Lower leg skin (tissue), 4 donors: ENCODE data around the gene HIGD2A. TPM values are rescaled to one million over a fixed set of nuclear protein-coding genes. Genes with fewer than 3 reads are reported as not detected.

Experiments
- DNase-seq, 2 donors: peaks; one replicate each; pipeline ENCODE4 v3.0.0-alpha.2; 2019; ENCODE audit warnings: low spot score in 2 of 2
- H3K4me3 ChIP-seq: fragments of 200-600 bp; sonication (generic); 2 replicates; pipeline ENCODE4 v1.5.1; 2017; ENCODE audit warnings: mild to moderate bottlenecking, low read depth; ENCODE audit not compliant: poor library complexity, severe bottlenecking
- POLR2A ChIP-seq, 2 donors: fragments of 450-650 bp; IDR thresholded peaks; one replicate each; pipeline ENCODE4 v1.6.1; 2016 to 2017; ENCODE audit warnings: antibody characterized with exemption in 2 of 2, mild to moderate bottlenecking in 1 of 2, moderate library complexity in 1 of 2
- WGBS, 2 donors: methylation state at CpG; one replicate each; pipeline ENCODE4 v1.1.5; 2018; 5-methylcytosine and 5-hydroxymethylcytosine counted together
- intact Hi-C: fragments of 100-400 bp; cut with DNase I; formaldehyde crosslinking; loops from one replicate; pipeline ENCODE4 v1.15.0; 2023; ENCODE audit warnings: low total_unique reads
- total RNA-seq, 4 donors: library from RNA; depleted of rRNA; stranded (reverse); fragments of >200 nt; gene quantifications; one replicate each; pipeline ENCODE4 v1.1.0, GENCODE V29; 2016
- TF ChIP-seq, protein P1 (sequence below), 3 donors: fragments of 450-650 bp; IDR thresholded peaks; one replicate each; pipeline ENCODE4 v1.5.1; 2016; ENCODE audit warnings: antibody characterized with exemption in 3 of 3, mild to moderate bottlenecking in 3 of 3, moderate library complexity in 2 of 3

Gene HIGD2A
- total RNA-seq, 4 donors from 2014 or later, result 110 to 153 (median 130) TPM

DNA sequence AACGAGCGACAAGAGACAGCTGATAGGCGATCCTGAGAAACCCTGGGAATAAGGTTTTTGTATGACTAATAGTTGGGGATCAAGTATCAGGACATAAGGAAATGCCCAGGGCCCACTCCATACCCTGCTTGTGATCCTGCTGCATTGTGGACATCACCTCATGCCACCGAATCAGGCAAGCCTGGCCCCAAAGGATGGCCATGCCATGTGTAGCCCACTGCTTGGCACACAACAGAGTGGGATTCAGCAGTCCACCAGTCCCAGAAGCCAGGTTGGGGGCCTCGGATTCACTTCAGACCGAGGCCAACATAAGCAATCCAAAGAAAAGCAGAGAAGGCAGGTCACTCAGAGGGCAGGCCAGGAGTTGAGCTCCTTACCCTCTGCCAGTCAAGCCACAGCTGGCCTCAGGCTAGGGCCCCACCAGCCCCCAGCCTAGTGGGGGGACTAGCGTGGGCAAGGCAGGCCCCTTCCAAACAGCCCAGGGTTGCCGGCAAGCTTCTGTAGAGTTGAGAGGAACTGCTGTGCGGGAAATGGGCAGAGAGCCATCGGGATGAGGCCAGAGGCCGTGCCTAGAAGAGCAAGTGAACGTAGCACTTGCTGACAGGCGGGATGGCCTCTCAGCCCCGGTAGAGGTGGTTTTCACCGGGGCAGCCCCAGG lies 5.2 kb upstream of the HIGD2A start:
- intact Hi-C loops, result no loop called here
- DNase-seq, result no peak
- H3K4me3 ChIP-seq, result no peak overlapping the region
- TF ChIP-seq, protein P1, sequence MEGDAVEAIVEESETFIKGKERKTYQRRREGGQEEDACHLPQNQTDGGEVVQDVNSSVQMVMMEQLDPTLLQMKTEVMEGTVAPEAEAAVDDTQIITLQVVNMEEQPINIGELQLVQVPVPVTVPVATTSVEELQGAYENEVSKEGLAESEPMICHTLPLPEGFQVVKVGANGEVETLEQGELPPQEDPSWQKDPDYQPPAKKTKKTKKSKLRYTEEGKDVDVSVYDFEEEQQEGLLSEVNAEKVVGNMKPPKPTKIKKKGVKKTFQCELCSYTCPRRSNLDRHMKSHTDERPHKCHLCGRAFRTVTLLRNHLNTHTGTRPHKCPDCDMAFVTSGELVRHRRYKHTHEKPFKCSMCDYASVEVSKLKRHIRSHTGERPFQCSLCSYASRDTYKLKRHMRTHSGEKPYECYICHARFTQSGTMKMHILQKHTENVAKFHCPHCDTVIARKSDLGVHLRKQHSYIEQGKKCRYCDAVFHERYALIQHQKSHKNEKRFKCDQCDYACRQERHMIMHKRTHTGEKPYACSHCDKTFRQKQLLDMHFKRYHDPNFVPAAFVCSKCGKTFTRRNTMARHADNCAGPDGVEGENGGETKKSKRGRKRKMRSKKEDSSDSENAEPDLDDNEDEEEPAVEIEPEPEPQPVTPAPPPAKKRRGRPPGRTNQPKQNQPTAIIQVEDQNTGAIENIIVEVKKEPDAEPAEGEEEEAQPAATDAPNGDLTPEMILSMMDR (IDR thresholded peaks at IDR 0.05), result no peak
- no peak for TF ChIP-seq POLR2A (IDR thresholded peaks at IDR 0.05)
- WGBS, 2 donors, result 80 to 88% methylated on average over 15 of the region's 15 CpGs

DNA sequence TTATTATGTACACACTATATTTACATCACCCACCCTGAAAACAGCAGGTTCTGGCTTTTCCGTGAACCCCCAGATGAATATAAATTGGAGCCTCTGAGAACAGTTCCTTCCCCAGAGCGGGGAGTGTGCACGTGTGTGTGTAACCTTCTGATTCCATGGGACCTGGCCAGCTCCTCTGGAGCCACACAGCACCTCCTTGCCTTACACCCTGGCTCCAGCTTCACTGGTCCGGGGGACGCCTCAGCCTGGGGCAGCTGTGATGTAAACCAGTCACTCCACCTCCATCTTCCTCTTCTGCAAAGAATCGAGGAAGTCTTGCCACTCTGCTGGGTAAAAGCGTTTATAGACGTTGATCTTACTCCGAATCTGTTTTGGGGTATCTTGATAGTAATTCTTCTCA lies 4.6 kb upstream of the HIGD2A start:
- WGBS, 2 donors, result 74 to 78% methylated on average over 9 of the region's 9 CpGs
- no peak overlapping the region for H3K4me3 ChIP-seq
- intact Hi-C loops, result no loop called here
- TF ChIP-seq, protein P1 (IDR thresholded peaks at IDR 0.05), result no peak
- no peak for DNase-seq

DNA sequence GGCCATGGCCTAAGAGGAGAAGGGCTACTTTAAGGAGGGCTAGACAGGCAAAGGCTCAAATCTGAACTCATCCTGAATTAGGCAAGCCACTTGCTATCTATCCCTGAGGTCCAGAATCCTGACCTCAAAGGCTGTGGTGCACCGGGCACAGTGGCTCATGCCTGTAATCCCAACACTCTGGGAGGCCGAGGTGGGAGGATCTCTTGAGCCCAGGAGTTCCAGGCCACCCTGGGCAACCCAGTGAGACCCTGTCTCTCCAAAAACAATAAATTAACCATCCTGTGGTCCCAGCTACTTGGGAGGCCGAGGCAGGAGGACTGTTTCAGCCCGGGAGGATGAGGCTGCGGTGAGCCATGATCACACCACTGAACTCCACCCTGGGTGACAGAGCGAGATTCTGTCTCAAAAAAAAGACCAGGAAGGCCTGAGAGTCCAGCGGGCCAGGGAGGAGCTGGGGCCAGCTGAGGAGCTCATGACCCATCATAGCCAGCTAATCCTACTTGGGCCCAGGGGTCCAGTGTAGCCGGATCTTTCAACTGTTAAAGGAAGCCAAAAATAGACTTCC lies 4.1 kb upstream of the HIGD2A start:
- no peak overlapping the region for H3K4me3 ChIP-seq
- TF ChIP-seq, protein P1 (IDR thresholded peaks at IDR 0.05), result no peak
- no peak for TF ChIP-seq POLR2A (IDR thresholded peaks at IDR 0.05)
- 93% methylated on average over 8 of the region's 8 CpGs for WGBS, 2 donors
- intact Hi-C loops, result no loop called here
- no peak for DNase-seq

DNA sequence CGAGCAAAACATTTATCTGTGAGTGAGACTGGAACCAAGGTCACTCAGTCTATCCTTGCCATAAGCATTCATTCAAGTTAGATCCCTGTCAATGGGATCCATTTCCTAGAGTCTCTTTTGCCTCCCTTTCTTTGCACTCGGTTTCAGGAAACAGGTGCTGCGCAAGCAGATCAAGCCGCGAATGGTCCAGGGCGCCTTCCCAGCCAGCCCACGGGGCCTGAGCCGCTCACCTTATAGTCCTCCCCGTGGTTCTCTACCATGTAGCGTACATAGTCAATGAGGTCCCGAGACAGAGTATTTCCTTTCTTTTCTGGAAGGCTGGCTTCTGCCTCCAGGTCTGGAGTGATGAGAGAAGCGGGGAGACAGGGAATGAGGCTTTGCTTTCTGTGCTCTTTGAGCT lies 3.6 kb upstream of the HIGD2A start:
- no peak overlapping the region for H3K4me3 ChIP-seq
- TF ChIP-seq POLR2A (IDR thresholded peaks at IDR 0.05), result no peak
- TF ChIP-seq, protein P1 (IDR thresholded peaks at IDR 0.05), result no peak
- 91 to 93% methylated on average over 12 of the region's 12 CpGs for WGBS, 2 donors
- no peak for DNase-seq
- intact Hi-C loops, result no loop called here

DNA sequence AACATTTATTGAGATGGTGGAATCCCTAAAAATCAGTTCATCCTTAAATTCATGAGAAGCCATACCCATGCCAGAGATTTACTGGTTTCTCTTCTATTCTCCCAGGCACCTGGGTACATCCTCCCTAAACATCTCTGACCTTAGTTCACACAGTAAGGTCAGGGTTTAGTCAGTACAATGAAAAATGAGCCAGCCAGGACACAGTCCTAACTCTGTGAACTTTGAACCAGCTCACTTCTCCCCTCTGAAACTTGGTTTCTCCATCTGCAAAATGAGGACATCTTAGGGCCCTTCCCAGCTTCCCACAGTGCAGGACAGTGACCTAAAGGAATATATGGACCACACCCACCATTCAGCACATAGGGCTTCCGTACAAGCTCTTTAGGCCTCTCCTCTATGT lies 2.1 kb upstream of the HIGD2A start:
- H3K4me3 ChIP-seq, result no peak overlapping the region
- intact Hi-C loops, result no loop called here
- no peak for DNase-seq
- TF ChIP-seq, protein P1 (IDR thresholded peaks at IDR 0.05), result no peak
- no peak for TF ChIP-seq POLR2A (IDR thresholded peaks at IDR 0.05)
- WGBS, 2 donors, result 65% methylated on average over 1 of the region's 1 CpG
